ENCODE measurements around the gene ARF4. TPM values are rescaled to one million over a fixed set of nuclear protein-coding genes. Genes with fewer than 3 reads are reported as not detected.
A peak's percentile ranks its signal among the peaks of the same experiment; 100 is the strongest.

Gene ARF4
- total RNA-seq, 1 donor = 417 TPM

DNA sequence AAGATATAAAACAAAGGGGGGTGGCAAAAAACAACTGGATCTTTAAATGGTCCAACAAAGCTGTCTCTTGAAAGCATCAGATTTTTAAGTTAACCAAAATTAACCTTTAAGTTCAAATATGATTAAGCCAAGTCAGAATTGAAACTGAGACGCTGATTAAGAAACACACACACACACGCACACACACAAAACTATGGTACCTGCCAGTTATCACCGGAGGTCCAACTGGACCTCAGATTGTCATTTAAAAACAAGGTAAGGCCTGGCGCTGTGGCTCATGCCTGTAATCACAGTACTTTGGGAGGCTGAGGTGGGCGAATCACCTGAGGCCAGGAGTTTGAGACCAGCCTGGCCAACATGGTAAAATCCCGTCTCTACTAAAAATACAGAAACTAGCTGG lies 10.4 kb downstream of the ARF4 start:
- DNase-seq (ENCODE audit: low read depth) = no peak
- TF ChIP-seq, protein P1, sequence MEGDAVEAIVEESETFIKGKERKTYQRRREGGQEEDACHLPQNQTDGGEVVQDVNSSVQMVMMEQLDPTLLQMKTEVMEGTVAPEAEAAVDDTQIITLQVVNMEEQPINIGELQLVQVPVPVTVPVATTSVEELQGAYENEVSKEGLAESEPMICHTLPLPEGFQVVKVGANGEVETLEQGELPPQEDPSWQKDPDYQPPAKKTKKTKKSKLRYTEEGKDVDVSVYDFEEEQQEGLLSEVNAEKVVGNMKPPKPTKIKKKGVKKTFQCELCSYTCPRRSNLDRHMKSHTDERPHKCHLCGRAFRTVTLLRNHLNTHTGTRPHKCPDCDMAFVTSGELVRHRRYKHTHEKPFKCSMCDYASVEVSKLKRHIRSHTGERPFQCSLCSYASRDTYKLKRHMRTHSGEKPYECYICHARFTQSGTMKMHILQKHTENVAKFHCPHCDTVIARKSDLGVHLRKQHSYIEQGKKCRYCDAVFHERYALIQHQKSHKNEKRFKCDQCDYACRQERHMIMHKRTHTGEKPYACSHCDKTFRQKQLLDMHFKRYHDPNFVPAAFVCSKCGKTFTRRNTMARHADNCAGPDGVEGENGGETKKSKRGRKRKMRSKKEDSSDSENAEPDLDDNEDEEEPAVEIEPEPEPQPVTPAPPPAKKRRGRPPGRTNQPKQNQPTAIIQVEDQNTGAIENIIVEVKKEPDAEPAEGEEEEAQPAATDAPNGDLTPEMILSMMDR (IDR thresholded peaks at IDR 0.05; ENCODE audit: insufficient read depth, low read length) = no peak
- no peak overlapping the region for H3K4me3 ChIP-seq (ENCODE audit: low read depth, low read length)

DNA sequence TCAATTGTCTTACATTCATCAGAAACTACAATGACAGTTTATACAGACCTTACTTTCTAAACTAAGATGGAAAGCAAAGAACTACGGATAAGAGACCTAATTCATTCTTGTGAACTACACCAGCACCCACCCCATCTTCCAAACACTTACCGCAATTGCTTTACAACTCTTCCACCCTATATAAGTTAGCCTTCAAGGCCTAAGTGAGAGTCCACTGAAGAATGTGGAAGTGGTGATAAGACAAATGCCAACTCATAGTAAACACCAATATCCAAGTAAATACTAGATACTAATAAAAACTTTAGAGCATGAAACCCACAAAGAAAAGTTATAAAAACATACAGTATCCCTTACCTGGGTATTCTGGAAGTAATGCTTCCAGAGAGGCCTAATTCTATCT lies 13.6 kb downstream of the ARF4 start:
- no peak overlapping the region for H3K4me3 ChIP-seq (ENCODE audit: low read depth, low read length)
- DNase-seq (ENCODE audit: low read depth) = no peak
- TF ChIP-seq, protein P1 (IDR thresholded peaks at IDR 0.05; ENCODE audit: insufficient read depth, low read length) = no peak

DNA sequence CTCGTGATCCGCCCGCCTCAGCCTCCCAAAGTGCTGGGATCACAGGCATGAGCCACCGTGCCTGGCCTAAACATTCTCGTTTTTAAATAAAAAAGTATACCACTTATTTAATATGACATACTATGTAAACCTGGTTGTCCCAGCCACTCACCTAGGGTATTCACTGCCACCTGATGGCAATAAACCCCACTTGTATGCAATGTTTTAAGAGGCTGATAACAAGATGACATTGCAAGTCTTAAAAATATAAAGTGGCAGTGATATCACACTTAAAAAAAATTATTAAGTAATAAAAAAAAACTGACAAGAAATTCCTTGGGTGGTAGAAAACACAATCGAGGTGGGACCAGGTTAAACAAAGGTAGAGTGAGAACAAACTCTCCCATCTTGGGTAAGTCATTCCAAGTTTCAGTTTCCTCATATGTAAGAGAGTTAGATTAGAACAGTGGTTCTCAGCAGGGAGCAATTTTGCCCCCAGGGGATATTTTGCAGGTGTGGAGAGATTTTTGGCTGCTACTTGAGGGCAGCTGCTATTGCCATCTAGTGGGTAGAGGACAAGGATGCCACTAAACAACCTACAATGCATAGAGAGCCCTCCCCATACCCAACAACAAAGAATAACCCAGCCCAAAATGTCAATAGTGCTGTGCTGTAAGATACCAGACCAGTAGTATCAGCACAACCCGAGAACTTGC lies 14.5 kb downstream of the ARF4 start:
- H3K4me3 ChIP-seq (ENCODE audit: low read depth, low read length) = no peak overlapping the region
- TF ChIP-seq, protein P1 (IDR thresholded peaks at IDR 0.05; ENCODE audit: insufficient read depth, low read length) = peak; percentile 20
- DNase-seq (ENCODE audit: low read depth) = no peak

DNA sequence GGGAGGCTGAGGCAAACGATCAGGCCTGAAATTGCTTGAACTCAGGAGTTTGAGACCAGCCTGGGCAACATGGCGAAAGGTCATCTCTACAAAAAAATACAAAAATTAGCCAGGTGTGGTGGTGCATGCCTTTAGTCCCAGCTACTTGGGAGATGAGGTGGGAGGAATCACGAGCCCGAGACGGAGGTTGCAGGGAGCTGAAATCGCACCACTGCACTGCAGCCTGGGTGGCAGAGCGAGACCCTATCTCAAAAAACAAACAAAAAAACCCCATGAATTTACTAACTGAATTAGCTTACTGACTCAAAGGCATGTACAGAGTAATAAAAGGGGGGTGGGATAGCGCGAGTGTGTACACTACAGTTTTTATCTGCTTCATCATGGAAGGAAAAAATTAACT lies 19.3 kb downstream of the ARF4 start:
- TF ChIP-seq, protein P1 (IDR thresholded peaks at IDR 0.05; ENCODE audit: insufficient read depth, low read length) = no peak
- H3K4me3 ChIP-seq (ENCODE audit: low read depth, low read length) = no peak overlapping the region
- DNase-seq (ENCODE audit: low read depth) = no peak

DNA sequence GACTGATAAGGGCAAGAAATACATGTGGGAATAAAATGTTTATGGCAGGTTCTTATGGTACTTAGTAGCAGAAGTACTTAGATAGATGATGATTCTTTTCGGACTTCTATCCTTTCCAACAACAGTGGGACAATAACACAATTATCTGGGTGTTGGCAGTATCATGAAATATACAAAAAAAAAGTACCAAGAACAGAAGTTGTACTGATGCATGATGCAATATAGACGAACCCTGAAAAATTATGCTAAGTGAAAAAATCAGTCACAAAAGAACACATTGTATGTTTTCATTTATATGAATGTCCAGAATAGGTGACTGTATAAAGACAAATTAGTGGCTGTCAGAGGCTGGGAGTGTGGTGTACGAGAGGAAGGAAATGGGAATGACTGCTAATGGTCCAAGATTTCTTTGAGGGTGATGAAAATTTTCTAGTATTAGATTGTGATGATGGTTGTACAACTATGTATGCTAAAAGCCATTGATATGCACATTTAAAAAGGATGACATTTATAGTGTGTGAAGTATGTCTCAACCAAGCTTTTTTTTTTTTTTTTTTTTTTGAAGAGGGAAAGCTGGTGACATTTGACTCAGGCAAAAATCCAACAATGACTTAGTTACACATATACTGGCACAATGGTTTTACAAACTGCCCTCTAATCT lies 21.0 kb downstream of the ARF4 start:
- no peak overlapping the region for H3K4me3 ChIP-seq (ENCODE audit: low read depth, low read length)
- DNase-seq (ENCODE audit: low read depth) = no peak
- TF ChIP-seq, protein P1 (IDR thresholded peaks at IDR 0.05; ENCODE audit: insufficient read depth, low read length) = no peak

DNA sequence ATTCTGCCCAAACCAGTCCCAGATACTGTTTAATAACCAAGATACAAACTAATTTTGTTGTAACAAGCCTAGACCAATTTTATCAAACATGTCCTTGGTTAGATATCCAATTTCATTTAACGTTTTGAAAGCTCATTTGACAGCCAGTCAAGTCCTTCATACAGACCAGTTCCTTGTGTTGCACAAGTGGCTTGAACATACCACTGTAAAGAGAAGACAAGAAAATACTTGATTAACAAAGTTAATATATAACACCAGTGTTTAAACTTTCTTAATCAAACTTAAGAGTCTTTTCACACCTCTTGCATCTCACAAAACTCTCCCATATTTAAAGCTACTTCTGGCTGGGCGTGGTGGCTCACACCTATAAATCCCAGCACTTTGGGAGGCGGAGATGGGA lies 25.0 kb downstream of the ARF4 start:
- DNase-seq (ENCODE audit: low read depth) = no peak

More for the DNA sequence above, 25.0 kb downstream of the ARF4 start:
- TF ChIP-seq, protein P1 (IDR thresholded peaks at IDR 0.05; ENCODE audit: insufficient read depth, low read length) = no peak
- H3K4me3 ChIP-seq (ENCODE audit: low read depth, low read length) = no peak overlapping the region
